Coronary artery (tissue), 2 donors: Measurements from ENCODE around the gene MEIS3.
"Not testable (repeated sequence)": the region's sequence is repeated elsewhere in the genome, so short reads cannot be mapped to it uniquely, and the experiment has no call there.

Experiments
- DNase-seq: peaks from one replicate; pipeline ENCODE4 v3.0.0-alpha.2; 2017; ENCODE audit warnings: low spot score
- H3K27ac ChIP-seq, 2 donors: fragments of 200-600 bp; sonication (generic); one replicate each; pipeline ENCODE4 v1.5.1; 2016 to 2019
- H3K4me3 ChIP-seq: fragments of 200-600 bp; sonication (generic); 2 replicates; pipeline ENCODE4 v1.5.1; 2016; ENCODE audit warnings: mild to moderate bottlenecking, moderate library complexity
- CTCF ChIP-seq: fragments of 200-600 bp; sonication (generic); IDR thresholded peaks from one replicate; pipeline ENCODE4 v1.5.1; 2019; ENCODE audit warnings: antibody characterized with exemption

Gene MEIS3

GRCh38 chr19:47414469-47414868 lies 4.9 kb downstream of the MEIS3 start:
- H3K27ac ChIP-seq: no peak overlapping the region
- no peak for DNase-seq
- no peak overlapping the region for H3K4me3 ChIP-seq
- TF ChIP-seq CTCF: no peak

GRCh38 chr19:47413941-47414340 lies 5.4 kb downstream of the MEIS3 start:
- no peak for DNase-seq
- no peak for TF ChIP-seq CTCF
- Histone ChIP-seq H3K4me3 (no peak overlapping the region), H3K27ac (no peak overlapping the region)

- not testable (repeated sequence) for DNase-seq, H3K4me3 ChIP-seq, H3K27ac ChIP-seq
Observed at GRCh38 chr19:47411696-47412095, 7.6 kb downstream of the MEIS3 start.

GRCh38 chr19:47411101-47411500 lies 8.2 kb downstream of the MEIS3 start:
- no peak overlapping the region for H3K27ac ChIP-seq
- no peak for TF ChIP-seq CTCF
- no peak for DNase-seq
- H3K4me3 ChIP-seq: no peak overlapping the region

- H3K4me3 ChIP-seq: no peak overlapping the region
- no peak overlapping the region for H3K27ac ChIP-seq
- DNase-seq: no peak
- no peak for TF ChIP-seq CTCF
Observed at GRCh38 chr19:47408156-47408938, 11.0 kb downstream of the MEIS3 start.

GRCh38 chr19:47407417-47407774 lies 11.9 kb downstream of the MEIS3 start:
- no peak for DNase-seq
- TF ChIP-seq CTCF: no peak
- Histone ChIP-seq H3K4me3 (no peak overlapping the region), H3K27ac (no peak overlapping the region)

- H3K4me3 ChIP-seq: no peak overlapping the region
Observed at GRCh38 chr19:47406711-47407416, 12.5 kb downstream of the MEIS3 start.

More at GRCh38 chr19:47406711-47407416, 12.5 kb downstream of the MEIS3 start:
- no peak for TF ChIP-seq CTCF
- DNase-seq: no peak
- H3K27ac ChIP-seq: no peak overlapping the region
